ENCODE results near the gene GAA. TPM values are rescaled to one million over a fixed set of nuclear protein-coding genes. Genes with fewer than 3 reads are reported as not detected.

Gene GAA
- total and polyA plus RNA-seq, 2 of the 4 experiments (the other 2 are of a cell fraction) = 2.2 to 14.8 TPM

DNA sequence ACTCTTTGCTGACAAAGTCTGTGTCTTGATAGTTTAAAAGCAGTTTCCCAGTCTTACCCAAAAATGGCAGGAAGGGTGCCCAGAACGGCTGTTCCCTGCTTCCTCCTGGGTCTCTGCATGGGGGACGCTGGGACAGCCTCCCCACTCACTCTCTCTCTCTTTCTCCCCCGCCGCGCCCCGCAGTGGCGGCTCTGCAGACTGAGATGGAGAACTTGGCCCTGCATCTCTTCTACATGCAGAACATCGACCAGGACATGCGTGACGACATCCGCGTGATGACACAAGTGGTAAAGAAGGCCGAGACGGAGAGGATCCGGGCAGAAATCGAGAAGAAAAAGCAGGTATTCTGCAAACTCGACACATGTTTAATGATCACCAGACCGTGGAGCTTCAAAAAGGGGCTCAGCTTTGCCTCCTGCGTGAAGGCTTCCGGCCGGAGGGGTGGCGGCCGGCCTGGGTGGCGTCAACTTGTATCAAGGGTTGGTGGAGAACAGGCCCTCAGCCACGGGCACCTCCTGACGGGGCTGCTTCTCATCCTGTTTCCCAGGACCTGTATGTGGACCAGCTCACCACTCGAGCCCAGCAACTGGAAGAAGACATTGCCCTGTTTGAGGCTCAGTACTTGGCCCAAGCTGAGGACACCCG is 42.9 kb upstream of the GAA start:
- no peak overlapping the region for H4K5ac ChIP-seq (ENCODE audit: low read depth, low read length)
- peaks cover 7% of the 10 kb centered on the region; the same call in 1 of the 2 replicates for H3K36me3 ChIP-seq (ENCODE audit: control insufficient read depth, insufficient read depth, low read length)
- H3K27me3 ChIP-seq (ENCODE audit: control insufficient read depth, insufficient read depth, low read length) = no peaks in the 10 kb centered on the region
- no peak overlapping the region for H3K27ac ChIP-seq (ENCODE audit: insufficient read depth, low read length)
- H2BK120ac ChIP-seq (ENCODE audit: low read depth, low read length) = no peak overlapping the region
- no peak overlapping the region for H2AFZ ChIP-seq (replicated peaks; ENCODE audit: low read length, poor library complexity)
- in situ Hi-C loops (cut with MboI; ENCODE audit: low sequenced_read_pairs) = no loop called here
- no peak overlapping the region for H3K56ac ChIP-seq (ENCODE audit: extremely low read depth, insufficient read depth, low read length)
- intact Hi-C loops (cut with micrococcal nuclease) = no loop called here
- no peaks in the 10 kb centered on the region for H3K9me1 ChIP-seq (ENCODE audit: insufficient read depth, low read length)
- H3K18ac ChIP-seq (ENCODE audit: low read depth, low read length) = no peak overlapping the region
- H2BK15ac ChIP-seq (ENCODE audit: low read depth, low read length) = no peak overlapping the region
- H2BK5ac ChIP-seq (ENCODE audit: low read depth, low read length, poor library complexity, severe bottlenecking) = no peak overlapping the region
- H3K4me2 ChIP-seq (ENCODE audit: low read depth, low read length) = no peak overlapping the region
- H4K91ac ChIP-seq (ENCODE audit: insufficient read depth, low read depth, low read length) = no peak overlapping the region
- no peak overlapping the region for H3K14ac ChIP-seq (replicated peaks; ENCODE audit: low read depth, low read length)
- no peaks in the 10 kb centered on the region for H4K20me1 ChIP-seq (ENCODE audit: insufficient read depth, low read length)
- ChIA-PET POLR2A (ENCODE audit: unreplicated experiment) (no interaction called here), CTCF (no interaction called here)
- H3K4ac ChIP-seq (ENCODE audit: low read depth, low read length) = no peak overlapping the region
- no peak for DNase-seq
- TF ChIP-seq BHLHE40 (IDR thresholded peaks at IDR 0.05; ENCODE audit: low read depth, low read length) = no peak
- TF ChIP-seq NFE2L2 (IDR thresholded peaks at IDR 0.05; ENCODE audit: low read depth, low read length) = no peak
- H3K23ac ChIP-seq (ENCODE audit: low read depth, low read length) = no peak overlapping the region
- no peaks in the 10 kb centered on the region for H3K79me1 ChIP-seq (ENCODE audit: low read depth in 1 of 2, low read length in 2 of 2)
- no peak overlapping the region for H3K9ac ChIP-seq (ENCODE audit: low read depth, low read length)
- dilution Hi-C loops (cut with HindIII; ENCODE audit: low sequenced_read_pairs, unreplicated experiment) = no loop called here
- ATAC-seq (ENCODE audit: low read depth) = no peak
- no peaks in the 10 kb centered on the region for H3K9me3 ChIP-seq (ENCODE audit: control insufficient read depth, insufficient read depth, low read length)
- BruUV-seq (replicated peaks) = no TSS peak
- no peak overlapping the region for H2AK9ac ChIP-seq (replicated peaks; ENCODE audit: low read depth, low read length, poor library complexity)
- no peak overlapping the region for H2AK5ac ChIP-seq (ENCODE audit: low read depth, low read length)
- no peak overlapping the region for H3K4me3 ChIP-seq (ENCODE audit: insufficient read depth, low read depth, low read length)
- H2BK20ac ChIP-seq (ENCODE audit: low read depth, low read length) = no peak overlapping the region
- WGBS, 2 experiments (ENCODE audit: extremely low coverage in 2 of 2, insufficient read length in 1 of 2) = 94% methylated on average over 11 of the region's 28 CpGs; no CpG with 5 or more reads in 1 of the 2 experiments
- peaks cover 4% of the 10 kb centered on the region for H3K4me1 ChIP-seq (ENCODE audit: control insufficient read depth, insufficient read depth, low read length)
- no peak overlapping the region for H4K8ac ChIP-seq (ENCODE audit: low read depth in 2 of 2, low read length in 2 of 2)
